OCI-LY1 (cell line): Measurements from ENCODE around the gene DET1.

Source experiments
- H2AFZ ChIP-seq: fragments of 200-600 bp; sonication (generic), shearing (Covaris generic); 2 replicates; pipeline ENCODE4 v1.6.0; 2014; ENCODE audit warnings: antibody characterized with exemption, mild to moderate bottlenecking, low read length
- H3F3A ChIP-seq: fragments of 200-600 bp; sonication (generic), shearing (Covaris generic); 2 replicates; pipeline ENCODE4 v1.6.0; 2014; ENCODE audit warnings: mild to moderate bottlenecking, antibody characterized with exemption, low read length, moderate library complexity; ENCODE audit not compliant: insufficient read depth
- H3K27ac ChIP-seq: fragments of 200-600 bp; sonication (generic); 2 replicates; pipeline ENCODE4 v1.5.1; 2014; ENCODE audit warnings: low read length, mixed run types, mild to moderate bottlenecking, low read depth; ENCODE audit not compliant: poor library complexity, severe bottlenecking
- H3K27me3 ChIP-seq: fragments of 200-600 bp; sonication (generic); 2 replicates; pipeline ENCODE4 v1.6.0; 2014; ENCODE audit warnings: antibody characterized with exemption, mild to moderate bottlenecking, low read length, moderate library complexity; ENCODE audit not compliant: insufficient read depth
- H3K36me3 ChIP-seq: fragments of 200-600 bp; sonication (generic); 2 replicates; pipeline ENCODE4 v1.6.1; 2014; ENCODE audit warnings: mild to moderate bottlenecking, antibody characterized with exemption, low read length, moderate library complexity, mixed read lengths; ENCODE audit not compliant: insufficient read depth
- H3K4me1 ChIP-seq: fragments of 200-600 bp; sonication (generic); 2 replicates; pipeline ENCODE4 v1.5.1; 2014; ENCODE audit warnings: mild to moderate bottlenecking, low read length, moderate library complexity; ENCODE audit not compliant: insufficient read depth, severe bottlenecking
- H3K4me2 ChIP-seq: fragments of 200-600 bp; sonication (generic), shearing (Covaris generic); 2 replicates; pipeline ENCODE4 v1.6.1; 2014; ENCODE audit warnings: low read length
- H3K4me3 ChIP-seq: fragments of 200-600 bp; sonication (generic); 2 replicates; pipeline ENCODE4 v1.5.1; 2014; ENCODE audit warnings: low read length, low read depth, mild to moderate bottlenecking, mixed read lengths; ENCODE audit not compliant: poor library complexity, severe bottlenecking
- H3K79me2 ChIP-seq: fragments of 200-600 bp; shearing (Covaris generic); 2 replicates; pipeline ENCODE4 v1.6.1; 2016; ENCODE audit warnings: mixed run types, low read length, mixed read lengths; ENCODE audit not compliant: insufficient read depth
- H3K9ac ChIP-seq: fragments of 200-600 bp; sonication (generic), shearing (Covaris generic); 2 replicates; pipeline ENCODE4 v1.6.1; 2014; ENCODE audit warnings: mild to moderate bottlenecking, low read length, mixed read lengths
- H3K9me2 ChIP-seq: fragments of 200-600 bp; sonication (generic), shearing (Covaris generic); 2 replicates; pipeline ENCODE4 v1.6.1; 2014; ENCODE audit warnings: low read depth, mild to moderate bottlenecking, low read length, mixed read lengths
- H3K9me3 ChIP-seq: fragments of 200-600 bp; shearing (Covaris generic); 2 replicates; pipeline ENCODE4 v1.6.1; 2014; ENCODE audit warnings: low read length, mixed read lengths
- H4K20me1 ChIP-seq: fragments of 200-600 bp; sonication (generic), shearing (Covaris generic); 2 replicates; pipeline ENCODE4 v1.6.0; 2016; ENCODE audit warnings: mild to moderate bottlenecking, low read length; ENCODE audit not compliant: insufficient read depth
- CTCF ChIP-seq: fragments of 200-600 bp; sonication (generic), shearing (Covaris generic); IDR thresholded peaks from 2 replicates; pipeline ENCODE4 v1.5.1; 2017; ENCODE audit warnings: mild to moderate bottlenecking, antibody characterized with exemption, low read length, moderate library complexity, mixed read lengths
- EZH2 ChIP-seq: fragments of 200-600 bp; sonication (generic), shearing (Covaris generic); IDR thresholded peaks from 2 replicates; pipeline ENCODE4 v1.8.0; 2017; ENCODE audit warnings: borderline replicate concordance, mixed run types, mild to moderate bottlenecking, antibody characterized with exemption, low read length, moderate library complexity, mixed read lengths

DET1 gene

GRCh38 chr15:88518903-88519302 is 27.6 kb downstream of the DET1 start:
- no peaks in the 10 kb centered on the region for H3K79me2 ChIP-seq
- no peaks in the 10 kb centered on the region for H3F3A ChIP-seq
- no peaks in the 10 kb centered on the region for H3K27me3 ChIP-seq
- no peaks in the 10 kb centered on the region for H4K20me1 ChIP-seq
- no peak overlapping the region for H3K27ac ChIP-seq
- no peaks in the 10 kb centered on the region for H3K36me3 ChIP-seq
- TF ChIP-seq EZH2: no peak
- TF ChIP-seq CTCF: no peak
- no peak overlapping the region for H2AFZ ChIP-seq
- no peaks in the 10 kb centered on the region for H3K9me3 ChIP-seq
- H3K4me2 ChIP-seq: no peak overlapping the region
- H3K4me3 ChIP-seq: no peak overlapping the region
- no peaks in the 10 kb centered on the region for H3K4me1 ChIP-seq
- no peak overlapping the region for H3K9ac ChIP-seq
- no peaks in the 10 kb centered on the region for H3K9me2 ChIP-seq

DNA sequence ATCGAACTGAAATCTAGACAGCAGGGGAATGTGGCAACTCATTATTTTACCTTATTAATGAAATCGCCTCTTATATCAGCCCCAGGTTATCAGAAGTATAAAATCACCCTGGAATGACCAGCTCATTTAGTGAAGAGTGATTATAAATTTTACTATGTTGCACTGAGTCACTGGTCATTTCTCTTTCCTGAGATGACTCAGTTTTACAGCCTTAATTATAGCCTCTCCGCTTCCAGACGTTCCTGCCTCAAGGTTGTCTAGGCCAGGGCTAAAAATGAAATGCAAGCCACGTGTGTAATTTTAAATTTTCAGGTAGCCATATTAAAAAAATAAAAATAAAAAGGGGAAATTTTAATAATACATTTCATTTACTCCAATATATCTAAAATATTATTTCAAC is 33.3 kb downstream of the DET1 start:
- H3K9me2 ChIP-seq: no peaks in the 10 kb centered on the region
- H3K4me2 ChIP-seq: no peak overlapping the region
- no peaks in the 10 kb centered on the region for H3K4me1 ChIP-seq
- no peak overlapping the region for H3K27ac ChIP-seq
- no peak overlapping the region for H3K4me3 ChIP-seq
- no peaks in the 10 kb centered on the region for H3K36me3 ChIP-seq
- no peaks in the 10 kb centered on the region for H3K79me2 ChIP-seq
- H3K9me3 ChIP-seq: no peaks in the 10 kb centered on the region
- H2AFZ ChIP-seq: no peak overlapping the region
- H3K9ac ChIP-seq: no peak overlapping the region
- no peaks in the 10 kb centered on the region for H4K20me1 ChIP-seq
- TF ChIP-seq EZH2 (no peak), CTCF (no peak)
- H3F3A ChIP-seq: no peaks in the 10 kb centered on the region
- no peaks in the 10 kb centered on the region for H3K27me3 ChIP-seq

DNA sequence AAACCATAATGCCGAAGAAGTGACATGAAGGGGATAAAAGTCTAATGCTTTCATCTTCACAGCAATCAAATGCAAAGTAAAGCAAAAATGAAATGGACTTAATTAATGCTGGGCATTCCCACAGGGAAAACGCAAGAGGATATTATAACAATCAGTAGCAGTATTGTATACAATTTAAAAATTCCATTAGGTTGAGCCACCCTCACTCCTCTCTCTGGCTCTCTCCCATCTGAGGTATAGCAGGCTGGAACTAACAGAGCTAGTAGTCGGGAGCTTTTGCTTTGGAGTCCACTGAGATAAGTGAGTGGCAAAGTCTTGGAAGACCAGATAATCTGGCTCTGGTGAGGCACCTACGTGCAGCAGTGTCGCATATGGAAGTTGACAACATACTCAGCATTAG is 33.9 kb downstream of the DET1 start:
- Histone ChIP-seq H3K36me3 (no peaks in the 10 kb centered on the region), H3K27me3 (no peaks in the 10 kb centered on the region)
- TF ChIP-seq CTCF (no peak), EZH2 (no peak)

More for the DNA sequence above, 33.9 kb downstream of the DET1 start:
- no peaks in the 10 kb centered on the region for H3K4me1 ChIP-seq
- H3K9me2 ChIP-seq: no peaks in the 10 kb centered on the region
- no peak overlapping the region for H2AFZ ChIP-seq
- no peak overlapping the region for H3K4me2 ChIP-seq
- H3K9me3 ChIP-seq: no peaks in the 10 kb centered on the region
- H3F3A ChIP-seq: no peaks in the 10 kb centered on the region
- no peaks in the 10 kb centered on the region for H3K79me2 ChIP-seq
- no peak overlapping the region for H3K27ac ChIP-seq
- H3K9ac ChIP-seq: no peak overlapping the region
- H3K4me3 ChIP-seq: no peak overlapping the region
- H4K20me1 ChIP-seq: no peaks in the 10 kb centered on the region
